Mesenchymal stem cell (in vitro differentiated cells and primary cell): ENCODE data around the gene HFM1. TPM values are rescaled to one million over a fixed set of nuclear protein-coding genes. Genes with fewer than 3 reads are reported as not detected.
"Not testable (repeated sequence)": the region's sequence is repeated elsewhere in the genome, so short reads cannot be mapped to it uniquely, and the experiment has no call there.

Experiments used
- DNase-seq: peaks from one replicate; pipeline ENCODE4 v3.0.0-alpha.2; 2013
- H2AFZ ChIP-seq: one replicate; pipeline ENCODE4 v1.6.1; 2013; ENCODE audit warnings: low read depth, mild to moderate bottlenecking, control low read depth, inconsistent platforms, low read length, moderate library complexity
- H2AK5ac ChIP-seq: 2 replicates; pipeline ENCODE4 v1.6.1; 2013; ENCODE audit warnings: low read length, moderate library complexity, mild to moderate bottlenecking, inconsistent platforms; ENCODE audit not compliant: severe bottlenecking
- H2BK120ac ChIP-seq: one replicate; pipeline ENCODE4 v1.6.1; 2013; ENCODE audit warnings: low read depth, mild to moderate bottlenecking, inconsistent platforms, low read length, moderate library complexity
- H2BK12ac ChIP-seq, 2 experiments: one replicate each; pipeline ENCODE4 v1.6.1; 2013; ENCODE audit warnings: inconsistent platforms in 2 of 2, low read length in 2 of 2, mild to moderate bottlenecking in 2 of 2, moderate library complexity in 2 of 2, control low read depth in 1 of 2
- H2BK15ac ChIP-seq: one replicate; pipeline ENCODE4 v1.6.1; 2013; ENCODE audit warnings: mild to moderate bottlenecking, low read depth, inconsistent platforms; ENCODE audit not compliant: poor library complexity, severe bottlenecking
- H2BK5ac ChIP-seq: 2 replicates; pipeline ENCODE4 v1.6.1; 2013; ENCODE audit warnings: low read depth, mild to moderate bottlenecking, low read length, control low read depth, inconsistent platforms; ENCODE audit not compliant: poor library complexity, severe bottlenecking
- H3K14ac ChIP-seq, 2 experiments: one replicate each; pipeline ENCODE4 v1.6.1; 2013; ENCODE audit warnings: inconsistent platforms in 2 of 2, low read length in 2 of 2, control low read depth in 1 of 2, mild to moderate bottlenecking in 1 of 2, moderate library complexity in 1 of 2
- H3K18ac ChIP-seq, 2 experiments: one replicate each; pipeline ENCODE4 v1.6.1; 2013; ENCODE audit warnings: inconsistent platforms in 2 of 2, low read length in 2 of 2, control low read depth in 1 of 2, low read depth in 1 of 2, mild to moderate bottlenecking in 1 of 2
- H3K23ac ChIP-seq, 2 experiments: one replicate each; pipeline ENCODE4 v1.6.1; 2013; ENCODE audit warnings: inconsistent platforms in 2 of 2, low read length in 2 of 2, mild to moderate bottlenecking in 2 of 2, moderate library complexity in 2 of 2, control low read depth in 1 of 2
- H3K27ac ChIP-seq: 2 replicates; pipeline ENCODE4 v1.5.1; 2013; ENCODE audit warnings: mild to moderate bottlenecking, moderate library complexity, low read length, control low read depth, inconsistent platforms; ENCODE audit not compliant: poor library complexity, severe bottlenecking
- H3K27me3 ChIP-seq, 2 experiments: 2 replicates each; pipeline versions ENCODE4 v1.6.1 to v1.7.0; 2013; ENCODE audit warnings: low read length in 2 of 2, mild to moderate bottlenecking in 2 of 2, moderate library complexity in 2 of 2, control low read depth in 1 of 2, inconsistent platforms in 1 of 2; ENCODE audit not compliant: control insufficient read depth in 1 of 2, insufficient read depth in 1 of 2
- H3K36me3 ChIP-seq, 2 experiments: 2 replicates each; pipeline versions ENCODE4 v1.6.1 to v1.7.0; 2013; ENCODE audit warnings: low read length in 2 of 2, control low read depth in 1 of 2, inconsistent platforms in 1 of 2, low read depth in 1 of 2, mild to moderate bottlenecking in 1 of 2; ENCODE audit not compliant: insufficient read depth in 2 of 2, control insufficient read depth in 1 of 2
- H3K4ac ChIP-seq, 2 experiments: one replicate each; pipeline ENCODE4 v1.6.1; 2013; ENCODE audit warnings: inconsistent platforms in 2 of 2, low read length in 2 of 2, mild to moderate bottlenecking in 2 of 2, moderate library complexity in 2 of 2, control low read depth in 1 of 2, low read depth in 1 of 2
- H3K4me1 ChIP-seq: 2 replicates; pipeline ENCODE4 v1.6.1; 2013; ENCODE audit warnings: low read depth, low read length, control low read depth; ENCODE audit not compliant: control insufficient read depth, insufficient read depth
- H3K4me2 ChIP-seq: 2 replicates; pipeline ENCODE4 v1.6.1; 2013; ENCODE audit warnings: low read length, mild to moderate bottlenecking, inconsistent platforms; ENCODE audit not compliant: poor library complexity, severe bottlenecking
- H3K4me3 ChIP-seq, 2 experiments: 2 replicates each; pipeline versions ENCODE4 v1.5.1 to v1.7.0; 2013; ENCODE audit warnings: low read length in 2 of 2, mild to moderate bottlenecking in 2 of 2, control low read depth in 1 of 2, low read depth in 1 of 2; ENCODE audit not compliant: insufficient read depth in 1 of 2
- H3K79me1 ChIP-seq: replicated peaks from 2 replicates; pipeline ENCODE4 v1.6.1; 2013; ENCODE audit warnings: mild to moderate bottlenecking, control low read depth, low read length, inconsistent platforms; ENCODE audit not compliant: poor library complexity, severe bottlenecking
- H3K9ac ChIP-seq: 2 replicates; pipeline ENCODE4 v1.7.0; 2013; ENCODE audit warnings: mild to moderate bottlenecking, low read length, moderate library complexity
- H3K9me3 ChIP-seq: 2 replicates; pipeline ENCODE4 v1.7.0; 2013; ENCODE audit warnings: mild to moderate bottlenecking, low read length; ENCODE audit not compliant: control insufficient read depth
- H4K8ac ChIP-seq: one replicate; pipeline ENCODE4 v1.6.1; 2013; ENCODE audit warnings: inconsistent platforms, mild to moderate bottlenecking, low read length, moderate library complexity
- H4K91ac ChIP-seq: one replicate; pipeline ENCODE4 v1.6.1; 2013; ENCODE audit warnings: mild to moderate bottlenecking, low read length, inconsistent platforms
- WGBS: methylation state at CpG from one replicate; pipeline ENCODE4 v1.1.7; 2013; ENCODE audit warnings: mixed read lengths; 5-methylcytosine and 5-hydroxymethylcytosine counted together
- polyA plus RNA-seq, 2 experiments: library from polyadenylated mRNA; stranded (reverse); fragments of 200-250 nt; gene quantifications; one replicate each; pipeline ENCODE4 v1.2.3, GENCODE V29; 2013

HFM1 gene
- 0.03 TPM for polyA plus RNA-seq (2013, experiment 1 of 2)
- polyA plus RNA-seq (2013, experiment 2 of 2) = 0.07 TPM

GRCh38 chr1:91404151-91405012 lies at the start of gene HFM1:
Gene HFM1, minus strand, starts transcription at chr1:91404837. Its CDS starts 3,755 bp downstream, at chr1:91401082.
- WGBS = under 1% methylated on average over 56 of the region's 69 CpGs
- H3K27me3 ChIP-seq = no peaks in the 10 kb centered on the region
- H2AK5ac ChIP-seq = no peak within 1 kb of the TSS
- peak within 1 kb of the TSS in 1 of 2 experiments; percentile 49 for H3K18ac ChIP-seq
- H3K9ac ChIP-seq = peak within 1 kb of the TSS; percentile 95
- no peak within 1 kb of the TSS for H2BK5ac ChIP-seq
- no peak within 1 kb of the TSS for H3K4ac ChIP-seq
- H2BK15ac ChIP-seq = no peak within 1 kb of the TSS
- H3K36me3 ChIP-seq = no peaks in the 10 kb centered on the region
- H3K14ac ChIP-seq = peak within 1 kb of the TSS in 1 of 2 experiments; percentile 32
- peak within 1 kb of the TSS in 1 of 2 experiments; percentile 50 for H3K23ac ChIP-seq
- peak within 1 kb of the TSS; percentile 86 for H3K4me2 ChIP-seq
- no peak within 1 kb of the TSS for H2BK120ac ChIP-seq
- H3K9me3 ChIP-seq = no peaks in the 10 kb centered on the region
- DNase-seq = peak; percentile 73
- H3K27ac ChIP-seq = no peak within 1 kb of the TSS
- H2BK12ac ChIP-seq = peak within 1 kb of the TSS in 1 of 2 experiments; percentile 42
- H3K79me1 ChIP-seq = no peaks in the 10 kb centered on the region
- no peaks in the 10 kb centered on the region for H3K4me1 ChIP-seq
- peak within 1 kb of the TSS; percentile 61 to 88 for H3K4me3 ChIP-seq
- no peak within 1 kb of the TSS for H4K91ac ChIP-seq
- H4K8ac ChIP-seq = peak within 1 kb of the TSS; percentile 63
- H2AFZ ChIP-seq = peak within 1 kb of the TSS; percentile 85

- H3K36me3 ChIP-seq = no peaks in the 10 kb centered on the region
- H3K18ac ChIP-seq = no peak overlapping the region
- H3K4me2 ChIP-seq = no peak overlapping the region
- no peak overlapping the region for H2BK5ac ChIP-seq
- H3K9ac ChIP-seq = no peak overlapping the region
- H3K9me3 ChIP-seq = no peaks in the 10 kb centered on the region
- no peak overlapping the region for H2BK12ac ChIP-seq
- H3K14ac ChIP-seq = no peak overlapping the region
- H3K27me3 ChIP-seq = peaks cover 0 to 14% of the 10 kb centered on the region in 2 experiments
- H3K4me1 ChIP-seq = no peaks in the 10 kb centered on the region
- no peak overlapping the region for H4K91ac ChIP-seq
- no peak overlapping the region for H2AK5ac ChIP-seq
- no peak for DNase-seq
- H3K4ac ChIP-seq = no peak overlapping the region
- no peak overlapping the region for H3K23ac ChIP-seq
- WGBS = 83% methylated on average over 1 of the region's 2 CpGs
- no peak overlapping the region for H4K8ac ChIP-seq
- H3K4me3 ChIP-seq = no peak overlapping the region
- no peak overlapping the region for H2BK120ac ChIP-seq
- H2BK15ac ChIP-seq = no peak overlapping the region
- no peaks in the 10 kb centered on the region for H3K79me1 ChIP-seq
- H2AFZ ChIP-seq = no peak overlapping the region
- H3K27ac ChIP-seq = no peak overlapping the region
Measured at GRCh38 chr1:91454136-91454535, 49.5 kb upstream of the HFM1 start.

GRCh38 chr1:91450260-91450659 lies 45.6 kb upstream of the HFM1 start:
- no peak overlapping the region for H2BK5ac ChIP-seq
- no peak overlapping the region for H3K23ac ChIP-seq

GRCh38 chr1:91447782-91448181 lies 43.1 kb upstream of the HFM1 start:
- H3K9ac ChIP-seq, H2BK5ac ChIP-seq, H3K23ac ChIP-seq, H3K18ac ChIP-seq, H3K36me3 ChIP-seq, H4K91ac ChIP-seq, DNase-seq, H2BK15ac ChIP-seq, H3K4me3 ChIP-seq, H2BK12ac ChIP-seq, H3K9me3 ChIP-seq, H2BK120ac ChIP-seq, H2AFZ ChIP-seq, H4K8ac ChIP-seq, H3K14ac ChIP-seq, H3K79me1 ChIP-seq, H3K27ac ChIP-seq, H3K4me2 ChIP-seq, H3K4ac ChIP-seq, H2AK5ac ChIP-seq, H3K4me1 ChIP-seq, H3K27me3 ChIP-seq: not testable (repeated sequence)
- 89% methylated on average over 1 of the region's 2 CpGs for WGBS

More at GRCh38 chr1:91450260-91450659, 45.6 kb upstream of the HFM1 start:
- Histone ChIP-seq H3K9me3 (no peaks in the 10 kb centered on the region), H2BK12ac (no peak overlapping the region), H3K18ac (no peak overlapping the region), H3K4me3 (no peak overlapping the region), H2BK120ac (no peak overlapping the region), H3K79me1 (no peaks in the 10 kb centered on the region), H4K91ac (no peak overlapping the region), H3K4ac (no peak overlapping the region), H3K9ac (no peak overlapping the region), H4K8ac (no peak overlapping the region), H3K4me2 (no peak overlapping the region), H3K14ac (no peak overlapping the region), H2AFZ (no peak overlapping the region), H2BK15ac (no peak overlapping the region), H3K36me3 (no peaks in the 10 kb centered on the region), H3K27me3 (peaks cover 0 to 4% of the 10 kb centered on the region in 2 experiments), H3K4me1 (no peaks in the 10 kb centered on the region), H2AK5ac (no peak overlapping the region), H3K27ac (no peak overlapping the region)
- WGBS = 80% methylated on average over 1 of the region's 2 CpGs
- DNase-seq = peak; percentile 4
